SK-N-SH (cell line): ENCODE results near the gene HEG1.

Experiments
- CTCF ChIP-seq: fragments of 200-600 bp; sonication (generic); IDR thresholded peaks from 2 replicates; pipeline ENCODE4 v1.6.1; 2017; ENCODE audit warnings: antibody characterized with exemption, mild to moderate bottlenecking, moderate library complexity
- EP300 ChIP-seq, 2 experiments: IDR thresholded peaks; 2 replicates each; pipeline versions ENCODE4 v1.4.0 to v1.6.1; 2012; ENCODE audit warnings: borderline replicate concordance in 1 of 2, low read depth in 1 of 2, low read length in 1 of 2
- FOXM1 ChIP-seq: IDR thresholded peaks from 2 replicates; pipeline ENCODE4 v1.4.0; 2012; ENCODE audit warnings: low read depth, mild to moderate bottlenecking
- NFIC ChIP-seq: IDR thresholded peaks from 2 replicates; pipeline ENCODE4 v1.4.0; 2012; ENCODE audit warnings: borderline replicate concordance
- PBX3 ChIP-seq: IDR thresholded peaks from 2 replicates; pipeline ENCODE4; 2012
- POLR2AphosphoS5 ChIP-seq: IDR thresholded peaks from 2 replicates; pipeline ENCODE4 v1.6.1; 2012; ENCODE audit warnings: low read depth, low read length
- RAD21 ChIP-seq: IDR thresholded peaks from 2 replicates; pipeline ENCODE4 v1.6.1; 2012; ENCODE audit warnings: mild to moderate bottlenecking, low read length
- REST ChIP-seq: IDR thresholded peaks from 2 replicates; pipeline ENCODE4 v1.6.1; 2012; ENCODE audit warnings: mild to moderate bottlenecking, low read depth, low read length, moderate library complexity
- SIN3A ChIP-seq: IDR thresholded peaks from 2 replicates; pipeline ENCODE4 v1.6.1; 2012; ENCODE audit warnings: low read depth, mild to moderate bottlenecking, low read length, moderate library complexity, borderline replicate concordance
- TEAD4 ChIP-seq: IDR thresholded peaks from 2 replicates; pipeline ENCODE4 v1.4.0; 2012; ENCODE audit warnings: mild to moderate bottlenecking, borderline replicate concordance; ENCODE audit not compliant: insufficient read depth
- YY1 ChIP-seq: IDR thresholded peaks from 2 replicates; pipeline ENCODE4 v1.4.0; 2012; ENCODE audit warnings: low read depth, mild to moderate bottlenecking

GRCh38 chr3:124966521-124967445, 89.0 kb downstream of the HEG1 start:
- TF ChIP-seq RAD21 (no peak), CTCF (no peak), POLR2AphosphoS5 (no peak), PBX3 (no peak), REST (peak; percentile 62; the same call in 1 of the 2 replicates), EP300 (IDR thresholded peaks at IDR 0.05; ENCODE audit: borderline replicate concordance in 1 of 2, low read depth in 1 of 2, low read length in 1 of 2) (no peak), NFIC (no peak), FOXM1 (no peak), TEAD4 (no peak), YY1 (no peak), SIN3A (no peak)
